Measurements from ENCODE around the gene SLC35A2. TPM values are rescaled to one million over a fixed set of nuclear protein-coding genes. Genes with fewer than 3 reads are reported as not detected.

The SLC35A2 gene
- total and polyA plus RNA-seq, 10 donors: 6.2 to 20.8 (median 15.9) TPM

DNA sequence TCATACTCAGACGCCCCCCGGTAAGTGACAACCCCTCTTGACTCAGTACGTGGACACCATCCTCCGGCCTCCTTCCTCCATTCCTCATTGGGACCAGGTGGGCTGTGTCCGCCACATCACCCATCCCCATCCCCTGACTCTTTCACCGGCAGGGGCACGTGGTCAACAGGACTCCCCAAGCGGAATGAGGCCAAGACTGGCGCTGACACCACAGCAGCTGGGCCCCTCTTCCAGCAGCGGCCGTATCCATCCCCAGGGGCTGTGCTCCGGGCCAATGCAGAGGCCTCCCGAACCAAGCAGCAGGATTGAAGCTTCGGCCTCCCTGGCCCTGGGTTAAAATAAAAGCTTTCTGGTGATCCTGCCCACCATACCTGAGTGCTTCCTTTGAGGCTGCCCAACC, 8.7 kb downstream of the SLC35A2 start:
- intact Hi-C loops (cut with DNase I; ENCODE audit: low total_unique reads): no loop called here
- WGBS, 5 donors: 89 to 95% (median 93%) methylated on average over 2 to 14 of the region's 14 CpGs
- DNase-seq: no peak
- Histone ChIP-seq H3K4me3 (no peak overlapping the region), H3K9me3 (peaks cover 0 to under 1% (median 0%) of the 10 kb centered on the region in 8 donors), H3K36me3 (peaks cover 0 to 83% (median 36%) of the 10 kb centered on the region in 6 donors), H3K4me1 (peaks cover 0 to 18% (median 12%) of the 10 kb centered on the region in 6 donors), H3K27ac (no peak overlapping the region), H3K27me3 (replicated peaks in 1 of 7) (no peaks in the 10 kb centered on the region)
- TF ChIP-seq POLR2AphosphoS5 (IDR thresholded peaks at IDR 0.05) (no peak), POLR2A (IDR thresholded peaks at IDR 0.05) (no peak)
- TF ChIP-seq, protein P1, sequence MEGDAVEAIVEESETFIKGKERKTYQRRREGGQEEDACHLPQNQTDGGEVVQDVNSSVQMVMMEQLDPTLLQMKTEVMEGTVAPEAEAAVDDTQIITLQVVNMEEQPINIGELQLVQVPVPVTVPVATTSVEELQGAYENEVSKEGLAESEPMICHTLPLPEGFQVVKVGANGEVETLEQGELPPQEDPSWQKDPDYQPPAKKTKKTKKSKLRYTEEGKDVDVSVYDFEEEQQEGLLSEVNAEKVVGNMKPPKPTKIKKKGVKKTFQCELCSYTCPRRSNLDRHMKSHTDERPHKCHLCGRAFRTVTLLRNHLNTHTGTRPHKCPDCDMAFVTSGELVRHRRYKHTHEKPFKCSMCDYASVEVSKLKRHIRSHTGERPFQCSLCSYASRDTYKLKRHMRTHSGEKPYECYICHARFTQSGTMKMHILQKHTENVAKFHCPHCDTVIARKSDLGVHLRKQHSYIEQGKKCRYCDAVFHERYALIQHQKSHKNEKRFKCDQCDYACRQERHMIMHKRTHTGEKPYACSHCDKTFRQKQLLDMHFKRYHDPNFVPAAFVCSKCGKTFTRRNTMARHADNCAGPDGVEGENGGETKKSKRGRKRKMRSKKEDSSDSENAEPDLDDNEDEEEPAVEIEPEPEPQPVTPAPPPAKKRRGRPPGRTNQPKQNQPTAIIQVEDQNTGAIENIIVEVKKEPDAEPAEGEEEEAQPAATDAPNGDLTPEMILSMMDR (IDR thresholded peaks at IDR 0.05 in 8 of 11, conservative IDR thresholded peaks at IDR 0.05 in 3 of 11): no peak

DNA sequence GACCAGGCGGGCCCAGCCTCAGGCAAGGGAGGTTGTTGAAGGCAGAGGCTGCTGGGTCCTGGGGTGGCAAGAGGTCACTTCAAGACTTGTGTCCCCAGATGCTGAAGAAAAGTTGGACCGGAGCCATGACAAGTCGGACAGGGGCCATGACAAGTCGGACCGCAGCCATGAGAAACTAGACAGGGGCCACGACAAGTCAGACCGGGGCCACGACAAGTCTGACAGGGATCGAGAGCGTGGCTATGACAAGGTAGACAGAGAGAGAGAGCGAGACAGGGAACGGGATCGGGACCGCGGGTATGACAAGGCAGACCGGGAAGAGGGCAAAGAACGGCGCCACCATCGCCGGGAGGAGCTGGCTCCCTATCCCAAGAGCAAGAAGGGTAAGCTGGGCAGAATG, 9.3 kb downstream of the SLC35A2 start:
- WGBS, 5 donors: 92 to 97% (median 96%) methylated on average over 14 to 20 of the region's 20 CpGs
- Histone ChIP-seq H3K9me3 (peaks cover 0 to 6% (median 0%) of the 10 kb centered on the region in 8 donors), H3K27me3 (replicated peaks in 1 of 7) (no peaks in the 10 kb centered on the region), H3K4me1 (peaks cover 0 to 18% (median 12%) of the 10 kb centered on the region in 6 donors), H3K36me3 (peaks cover 0 to 78% (median 36%) of the 10 kb centered on the region in 6 donors), H3K27ac (no peak overlapping the region), H3K4me3 (no peak overlapping the region)
- intact Hi-C loops (cut with DNase I; ENCODE audit: low total_unique reads): no loop called here
- DNase-seq: peak; percentile 64
- no peak for TF ChIP-seq POLR2A (IDR thresholded peaks at IDR 0.05)
- peak in 1 of 3 donors; percentile 35 for TF ChIP-seq POLR2AphosphoS5 (IDR thresholded peaks at IDR 0.05)

DNA sequence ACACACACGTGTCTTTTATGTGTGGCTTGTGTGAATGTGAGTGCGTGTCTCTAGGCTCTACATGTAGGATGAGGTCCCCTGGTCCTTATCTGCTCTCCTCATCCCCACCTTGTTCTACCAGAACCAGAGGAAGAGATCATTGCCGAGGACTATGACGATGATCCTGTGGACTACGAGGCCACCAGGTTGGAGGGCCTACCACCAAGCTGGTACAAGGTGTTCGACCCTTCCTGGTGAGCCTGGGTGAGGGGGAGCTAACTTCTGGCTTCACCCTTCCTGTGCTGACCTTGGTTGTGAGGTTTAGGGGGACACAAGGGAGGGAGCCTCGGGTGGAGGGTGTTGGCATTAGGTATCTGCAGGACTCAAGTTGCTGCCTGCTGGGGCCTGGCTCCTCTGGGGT, 10.4 kb downstream of the SLC35A2 start:
- 76 to 100% (median 94%) methylated on average over 3 to 7 of the region's 7 CpGs for WGBS, 5 donors
- DNase-seq: peak; percentile 45
- intact Hi-C loops (cut with DNase I; ENCODE audit: low total_unique reads): no loop called here

DNA sequence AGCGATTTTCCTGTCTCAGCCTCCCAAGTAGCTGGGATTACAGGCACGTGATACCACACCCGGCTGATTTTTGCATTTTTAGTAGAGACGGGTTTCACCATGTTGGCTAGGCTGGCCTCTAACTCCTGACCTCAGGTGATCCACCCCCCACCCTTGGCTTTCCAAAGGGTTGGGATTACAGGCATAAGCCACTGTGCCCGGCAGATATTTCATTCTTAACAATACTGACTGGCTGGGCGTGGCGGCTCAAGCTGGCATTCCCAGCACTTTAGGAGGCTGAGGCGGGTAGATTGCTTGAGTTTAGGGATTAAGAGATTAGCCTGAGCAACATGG, 12.4 kb downstream of the SLC35A2 start:
- WGBS, 5 donors: 83 to 95% (median 89%) methylated on average over 7 to 8 of the region's 8 CpGs
- no peaks in the 10 kb centered on the region for H3K27me3 ChIP-seq (replicated peaks in 1 of 7)
- H3K9me3 ChIP-seq: peaks cover 0 to 7% (median 0%) of the 10 kb centered on the region in 8 donors
- TF ChIP-seq, protein P1 (IDR thresholded peaks at IDR 0.05 in 8 of 11, conservative IDR thresholded peaks at IDR 0.05 in 3 of 11): no peak
- TF ChIP-seq POLR2A (IDR thresholded peaks at IDR 0.05) (no peak), POLR2AphosphoS5 (IDR thresholded peaks at IDR 0.05) (no peak)
- peaks cover 2 to 40% (median 22%) of the 10 kb centered on the region in 6 donors for H3K4me1 ChIP-seq
- peaks cover 0 to 62% (median 29%) of the 10 kb centered on the region in 6 donors for H3K36me3 ChIP-seq
- H3K27ac ChIP-seq: peak overlapping the region in 3 of 8 donors; percentile 97 to 98 (median 97)
- H3K4me3 ChIP-seq: peak overlapping the region in 2 of 8 donors; percentile 62 to 81
- peak; percentile 37 for DNase-seq
- intact Hi-C loops (cut with DNase I; ENCODE audit: low total_unique reads): loop anchor here (10.0 kb wide), 2 partner anchors 46 to 94 kb away; partner anchors contain the start of gene HDAC6

More for the DNA sequence above, 10.4 kb downstream of the SLC35A2 start:
- Histone ChIP-seq H3K4me1 (peaks cover 2 to 27% (median 19%) of the 10 kb centered on the region in 6 donors), H3K4me3 (no peak overlapping the region), H3K27me3 (replicated peaks in 1 of 7) (no peaks in the 10 kb centered on the region), H3K36me3 (peaks cover 0 to 69% (median 36%) of the 10 kb centered on the region in 6 donors), H3K9me3 (peaks cover 0 to 7% (median 0%) of the 10 kb centered on the region in 8 donors), H3K27ac (no peak overlapping the region)
- TF ChIP-seq POLR2AphosphoS5 (IDR thresholded peaks at IDR 0.05): no peak
- TF ChIP-seq, protein P1 (IDR thresholded peaks at IDR 0.05 in 8 of 11, conservative IDR thresholded peaks at IDR 0.05 in 3 of 11): no peak
- TF ChIP-seq POLR2A (IDR thresholded peaks at IDR 0.05): no peak

Measured in spleen (tissue), 11 donors.